PC-3 (cell line): ENCODE measurements around the gene PITHD1.

Experiments
- EZH2 ChIP-seq: fragments of 300-600 bp; sonication (generic); IDR thresholded peaks from one replicate; pipeline ENCODE4 v1.6.1; 2017; ENCODE audit warnings: antibody characterized with exemption, mild to moderate bottlenecking, low read length; ENCODE audit not compliant: unreplicated experiment
- TF ChIP-seq, protein P1 (sequence below): fragments of 300-600 bp; sonication (generic); conservative IDR thresholded peaks from 2 replicates; pipeline ENCODE4 v1.5.1; 2017; ENCODE audit warnings: antibody characterized with exemption, low read depth, mild to moderate bottlenecking, low read length

DNA sequence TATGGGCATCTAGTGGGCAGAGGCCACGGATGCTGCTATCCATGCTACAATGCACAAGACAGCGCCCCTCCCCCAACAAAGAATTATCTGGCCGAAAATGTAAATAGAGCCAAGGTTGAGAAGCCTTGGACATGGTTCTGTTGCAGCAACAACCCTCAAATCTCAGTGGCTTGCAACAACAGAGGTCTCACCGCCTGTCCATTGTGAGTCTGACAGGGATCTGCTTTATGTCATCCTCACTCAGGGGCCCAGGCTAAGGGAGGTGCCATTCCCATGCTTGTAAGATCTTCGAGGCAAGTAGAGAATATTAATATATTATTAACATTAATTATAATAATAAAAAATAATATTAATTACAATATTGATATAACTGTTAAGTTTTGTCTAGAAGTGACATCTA, 9.5 kb upstream of the PITHD1 start:
- TF ChIP-seq, protein P1, sequence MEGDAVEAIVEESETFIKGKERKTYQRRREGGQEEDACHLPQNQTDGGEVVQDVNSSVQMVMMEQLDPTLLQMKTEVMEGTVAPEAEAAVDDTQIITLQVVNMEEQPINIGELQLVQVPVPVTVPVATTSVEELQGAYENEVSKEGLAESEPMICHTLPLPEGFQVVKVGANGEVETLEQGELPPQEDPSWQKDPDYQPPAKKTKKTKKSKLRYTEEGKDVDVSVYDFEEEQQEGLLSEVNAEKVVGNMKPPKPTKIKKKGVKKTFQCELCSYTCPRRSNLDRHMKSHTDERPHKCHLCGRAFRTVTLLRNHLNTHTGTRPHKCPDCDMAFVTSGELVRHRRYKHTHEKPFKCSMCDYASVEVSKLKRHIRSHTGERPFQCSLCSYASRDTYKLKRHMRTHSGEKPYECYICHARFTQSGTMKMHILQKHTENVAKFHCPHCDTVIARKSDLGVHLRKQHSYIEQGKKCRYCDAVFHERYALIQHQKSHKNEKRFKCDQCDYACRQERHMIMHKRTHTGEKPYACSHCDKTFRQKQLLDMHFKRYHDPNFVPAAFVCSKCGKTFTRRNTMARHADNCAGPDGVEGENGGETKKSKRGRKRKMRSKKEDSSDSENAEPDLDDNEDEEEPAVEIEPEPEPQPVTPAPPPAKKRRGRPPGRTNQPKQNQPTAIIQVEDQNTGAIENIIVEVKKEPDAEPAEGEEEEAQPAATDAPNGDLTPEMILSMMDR: no peak
- no peak for TF ChIP-seq EZH2
